IPS-18c (cell line): ENCODE data around the gene MAML2.

Source experiments
- H3K4me3 ChIP-seq: 2 replicates; pipeline ENCODE4 v1.7.0; 2013; ENCODE audit warnings: low read depth, mild to moderate bottlenecking, low read length, moderate library complexity; ENCODE audit not compliant: insufficient read depth
- H3K9me3 ChIP-seq: one replicate; pipeline ENCODE4 v1.6.1; 2013; ENCODE audit warnings: mild to moderate bottlenecking, low read length, moderate library complexity; ENCODE audit not compliant: control insufficient read depth, insufficient read depth

Gene MAML2

GRCh38 chr11:96342014-96342960 is 708 bp downstream of the MAML2 start:
- Histone ChIP-seq H3K9me3 (no peaks in the 10 kb centered on the region), H3K4me3 (peak overlapping the region; percentile 47)

- H3K9me3 ChIP-seq: no peaks in the 10 kb centered on the region
- peak overlapping the region; percentile 47; the same call in 1 of the 2 replicates for H3K4me3 ChIP-seq
Measured at GRCh38 chr11:96341211-96342013, 1.6 kb downstream of the MAML2 start.

GRCh38 chr11:96340555-96340885 is 2.5 kb downstream of the MAML2 start:
- H3K4me3 ChIP-seq: no peak overlapping the region
- no peaks in the 10 kb centered on the region for H3K9me3 ChIP-seq

- Histone ChIP-seq H3K4me3 (no peak overlapping the region), H3K9me3 (no peaks in the 10 kb centered on the region)
Measured at GRCh38 chr11:96339706-96340554, 3.1 kb downstream of the MAML2 start.

GRCh38 chr11:96338910-96339705 is 3.9 kb downstream of the MAML2 start:
- H3K4me3 ChIP-seq: no peak overlapping the region
- no peaks in the 10 kb centered on the region for H3K9me3 ChIP-seq

GRCh38 chr11:96337541-96338431 is 5.2 kb downstream of the MAML2 start:
- H3K9me3 ChIP-seq: no peaks in the 10 kb centered on the region
- H3K4me3 ChIP-seq: no peak overlapping the region

- no peaks in the 10 kb centered on the region for H3K9me3 ChIP-seq
- H3K4me3 ChIP-seq: no peak overlapping the region
Measured at GRCh38 chr11:96335388-96335787, 7.6 kb downstream of the MAML2 start.

- Histone ChIP-seq H3K4me3 (no peak overlapping the region), H3K9me3 (no peaks in the 10 kb centered on the region)
Measured at GRCh38 chr11:96334219-96334618, 8.8 kb downstream of the MAML2 start.

- H3K4me3 ChIP-seq: no peak overlapping the region
Measured at GRCh38 chr11:96333191-96333719, 9.7 kb downstream of the MAML2 start.

GRCh38 chr11:96332126-96332771 is 10.7 kb downstream of the MAML2 start:
- Histone ChIP-seq H3K4me3 (no peak overlapping the region), H3K9me3 (no peaks in the 10 kb centered on the region)

More at GRCh38 chr11:96333191-96333719, 9.7 kb downstream of the MAML2 start:
- no peaks in the 10 kb centered on the region for H3K9me3 ChIP-seq

GRCh38 chr11:96331699-96332116 is 11.3 kb downstream of the MAML2 start:
- Histone ChIP-seq H3K9me3 (no peaks in the 10 kb centered on the region), H3K4me3 (no peak overlapping the region)

GRCh38 chr11:96330511-96330859 is 12.5 kb downstream of the MAML2 start:
- Histone ChIP-seq H3K9me3 (no peaks in the 10 kb centered on the region), H3K4me3 (no peak overlapping the region)

- H3K9me3 ChIP-seq: no peaks in the 10 kb centered on the region
- no peak overlapping the region for H3K4me3 ChIP-seq
Measured at GRCh38 chr11:96329855-96330510, 13.0 kb downstream of the MAML2 start.

- Histone ChIP-seq H3K4me3 (no peak overlapping the region), H3K9me3 (no peaks in the 10 kb centered on the region)
Measured at GRCh38 chr11:96329419-96329818, 13.6 kb downstream of the MAML2 start.
